ENCODE data around the gene PCDHB3. TPM values are rescaled to one million over a fixed set of nuclear protein-coding genes. Genes with fewer than 3 reads are reported as not detected.
"Not testable (repeated sequence)": the region's sequence is repeated elsewhere in the genome, so short reads cannot be mapped to it uniquely, and the experiment has no call there.

PCDHB3 gene
- total and polyA plus RNA-seq, 2 donors (not counting 3 experiments of a cell fraction or from before 2014, with no cell fraction given) = 0.22 TPM; not detected in 1

DNA sequence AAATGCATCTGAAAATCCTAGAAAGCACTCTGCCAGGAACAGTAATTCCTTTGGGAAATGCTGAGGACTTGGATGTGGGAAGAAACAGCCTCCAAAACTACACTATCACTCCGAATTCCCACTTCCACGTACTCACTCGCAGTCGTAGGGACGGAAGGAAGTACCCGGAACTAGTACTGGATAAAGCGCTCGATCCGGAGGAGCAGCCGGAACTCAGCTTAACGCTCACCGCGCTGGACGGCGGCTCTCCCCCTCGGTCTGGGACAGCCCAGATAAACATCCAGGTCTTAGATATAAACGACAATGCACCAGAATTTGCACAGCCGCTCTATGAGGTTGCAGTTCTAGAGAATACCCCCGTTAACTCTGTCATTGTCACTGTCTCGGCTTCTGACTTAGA lies 786 bp downstream of the PCDHB3 start:
- DNase-seq (ENCODE audit: low read depth, low spot score) (no peak), FAIRE-seq (no peak)
- no peak overlapping the region for H3K9ac ChIP-seq (replicated peaks; ENCODE audit: extremely low read depth, insufficient read depth, low read length)
- no peaks in the 10 kb centered on the region for H3K9me1 ChIP-seq (replicated peaks; ENCODE audit: control insufficient read depth, extremely low read depth, insufficient read depth, low read length)
- no peaks in the 10 kb centered on the region for H3K36me3 ChIP-seq (ENCODE audit: control insufficient read depth in 2 of 2, extremely low read depth in 1 of 2, insufficient read depth in 2 of 2, low read length in 2 of 2)
- no peak overlapping the region for H2AFZ ChIP-seq (ENCODE audit: low read depth, low read length)
- H3K9me3 ChIP-seq (replicated peaks; ENCODE audit: control insufficient read depth, insufficient read depth, low read length) = no peaks in the 10 kb centered on the region
- intact Hi-C loops (cut with micrococcal nuclease) = no loop called here
- no peak overlapping the region for H3K4me2 ChIP-seq (ENCODE audit: insufficient read depth, low read length)
- no peaks in the 10 kb centered on the region for H3K4me1 ChIP-seq (ENCODE audit: control insufficient read depth, extremely low read depth, insufficient read depth, low read length)
- TF ChIP-seq FOS (IDR thresholded peaks at IDR 0.05; ENCODE audit: borderline replicate concordance, insufficient read depth, low read length) = no peak
- TF ChIP-seq, protein P1, sequence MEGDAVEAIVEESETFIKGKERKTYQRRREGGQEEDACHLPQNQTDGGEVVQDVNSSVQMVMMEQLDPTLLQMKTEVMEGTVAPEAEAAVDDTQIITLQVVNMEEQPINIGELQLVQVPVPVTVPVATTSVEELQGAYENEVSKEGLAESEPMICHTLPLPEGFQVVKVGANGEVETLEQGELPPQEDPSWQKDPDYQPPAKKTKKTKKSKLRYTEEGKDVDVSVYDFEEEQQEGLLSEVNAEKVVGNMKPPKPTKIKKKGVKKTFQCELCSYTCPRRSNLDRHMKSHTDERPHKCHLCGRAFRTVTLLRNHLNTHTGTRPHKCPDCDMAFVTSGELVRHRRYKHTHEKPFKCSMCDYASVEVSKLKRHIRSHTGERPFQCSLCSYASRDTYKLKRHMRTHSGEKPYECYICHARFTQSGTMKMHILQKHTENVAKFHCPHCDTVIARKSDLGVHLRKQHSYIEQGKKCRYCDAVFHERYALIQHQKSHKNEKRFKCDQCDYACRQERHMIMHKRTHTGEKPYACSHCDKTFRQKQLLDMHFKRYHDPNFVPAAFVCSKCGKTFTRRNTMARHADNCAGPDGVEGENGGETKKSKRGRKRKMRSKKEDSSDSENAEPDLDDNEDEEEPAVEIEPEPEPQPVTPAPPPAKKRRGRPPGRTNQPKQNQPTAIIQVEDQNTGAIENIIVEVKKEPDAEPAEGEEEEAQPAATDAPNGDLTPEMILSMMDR (IDR thresholded peaks at IDR 0.05; ENCODE audit: extremely low read depth in 1 of 2, insufficient read depth in 1 of 2, low read depth in 1 of 2, low read length in 2 of 2) = no peak
- no peak for TF ChIP-seq GATA2 (IDR thresholded peaks at IDR 0.05; ENCODE audit: insufficient read depth, insufficient read length, low read depth, low read length)
- TF ChIP-seq POLR2A (IDR thresholded peaks at IDR 0.05; ENCODE audit: low read depth, low read length) = no peak
- TF ChIP-seq, protein P2, sequence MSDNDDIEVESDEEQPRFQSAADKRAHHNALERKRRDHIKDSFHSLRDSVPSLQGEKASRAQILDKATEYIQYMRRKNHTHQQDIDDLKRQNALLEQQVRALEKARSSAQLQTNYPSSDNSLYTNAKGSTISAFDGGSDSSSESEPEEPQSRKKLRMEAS (IDR thresholded peaks at IDR 0.05; ENCODE audit: insufficient read depth, insufficient read length) = no peak
- TF ChIP-seq JUN (IDR thresholded peaks at IDR 0.05; ENCODE audit: borderline replicate concordance, insufficient read depth, insufficient read length, low read depth) = no peak
- TF ChIP-seq POLR2AphosphoS5 (IDR thresholded peaks at IDR 0.05; ENCODE audit: insufficient read depth, low read depth, low read length) = no peak
- no peak for TF ChIP-seq EZH2 (IDR thresholded peaks at IDR 0.05; ENCODE audit: borderline replicate concordance, low read depth, low read length, severe bottlenecking)
- TF ChIP-seq MYC (IDR thresholded peaks at IDR 0.05; ENCODE audit: low read depth, low read length) = no peak
- dilution Hi-C loops (cut with MboI; ENCODE audit: extremely low pct_ligation_motif_present, low sequenced_read_pairs) = no loop called here
- no peak overlapping the region for H3K27ac ChIP-seq (ENCODE audit: insufficient read depth, low read depth, low read length)
- no peaks in the 10 kb centered on the region for H3K79me2 ChIP-seq (ENCODE audit: control insufficient read depth, insufficient read depth, low read length)
- H4K20me1 ChIP-seq (replicated peaks; ENCODE audit: control insufficient read depth, extremely low read depth, insufficient read depth, low read length) = no peaks in the 10 kb centered on the region
- no peak overlapping the region for H3K4me3 ChIP-seq (replicated peaks in 1 of 3; ENCODE audit: insufficient read depth in 1 of 3, low read depth in 1 of 3, low read length in 3 of 3)
- no peaks in the 10 kb centered on the region for H3K27me3 ChIP-seq (ENCODE audit: control insufficient read depth in 2 of 2, insufficient read depth in 2 of 2, low read length in 2 of 2)
- CTCF ChIA-PET = no interaction called here
- POLR2A ChIA-PET = no interaction called here
- no TSS peak for BruUV-seq (replicated peaks)

DNA sequence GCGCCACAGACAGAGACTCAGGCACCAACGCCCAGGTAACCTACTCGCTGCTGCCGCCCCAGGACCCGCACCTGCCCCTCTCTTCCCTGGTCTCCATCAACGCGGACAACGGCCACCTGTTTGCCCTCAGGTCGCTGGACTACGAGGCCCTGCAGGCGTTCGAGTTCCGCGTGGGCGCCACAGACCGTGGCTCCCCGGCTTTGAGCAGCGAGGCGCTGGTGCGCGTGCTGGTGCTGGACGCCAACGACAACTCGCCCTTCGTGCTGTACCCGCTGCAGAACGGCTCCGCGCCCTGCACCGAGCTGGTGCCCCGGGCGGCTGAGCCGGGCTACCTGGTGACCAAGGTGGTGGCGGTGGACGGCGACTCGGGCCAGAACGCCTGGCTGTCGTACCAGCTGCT lies 1.8 kb downstream of the PCDHB3 start:
- POLR2A ChIA-PET; H3K9me1 ChIP-seq (replicated peaks; ENCODE audit: control insufficient read depth, extremely low read depth, insufficient read depth, low read length); H3K9ac ChIP-seq (replicated peaks; ENCODE audit: extremely low read depth, insufficient read depth, low read length); H4K20me1 ChIP-seq (replicated peaks; ENCODE audit: control insufficient read depth, extremely low read depth, insufficient read depth, low read length); H3K27me3 ChIP-seq (ENCODE audit: control insufficient read depth in 2 of 2, insufficient read depth in 2 of 2, low read length in 2 of 2); FAIRE-seq; H3K36me3 ChIP-seq (ENCODE audit: control insufficient read depth in 2 of 2, extremely low read depth in 1 of 2, insufficient read depth in 2 of 2, low read length in 2 of 2); dilution Hi-C loops (cut with MboI; ENCODE audit: extremely low pct_ligation_motif_present, low sequenced_read_pairs); DNase-seq (ENCODE audit: low read depth, low spot score); H3K27ac ChIP-seq (ENCODE audit: insufficient read depth, low read depth, low read length); H2AFZ ChIP-seq (ENCODE audit: low read depth, low read length); H3K4me3 ChIP-seq (replicated peaks in 1 of 3; ENCODE audit: insufficient read depth in 1 of 3, low read depth in 1 of 3, low read length in 3 of 3); H3K79me2 ChIP-seq (ENCODE audit: control insufficient read depth, insufficient read depth, low read length); H3K4me2 ChIP-seq (ENCODE audit: insufficient read depth, low read length); H3K9me3 ChIP-seq (replicated peaks; ENCODE audit: control insufficient read depth, insufficient read depth, low read length); BruUV-seq (replicated peaks); H3K4me1 ChIP-seq (ENCODE audit: control insufficient read depth, extremely low read depth, insufficient read depth, low read length); CTCF ChIA-PET; intact Hi-C loops (cut with micrococcal nuclease): not testable (repeated sequence)

DNA sequence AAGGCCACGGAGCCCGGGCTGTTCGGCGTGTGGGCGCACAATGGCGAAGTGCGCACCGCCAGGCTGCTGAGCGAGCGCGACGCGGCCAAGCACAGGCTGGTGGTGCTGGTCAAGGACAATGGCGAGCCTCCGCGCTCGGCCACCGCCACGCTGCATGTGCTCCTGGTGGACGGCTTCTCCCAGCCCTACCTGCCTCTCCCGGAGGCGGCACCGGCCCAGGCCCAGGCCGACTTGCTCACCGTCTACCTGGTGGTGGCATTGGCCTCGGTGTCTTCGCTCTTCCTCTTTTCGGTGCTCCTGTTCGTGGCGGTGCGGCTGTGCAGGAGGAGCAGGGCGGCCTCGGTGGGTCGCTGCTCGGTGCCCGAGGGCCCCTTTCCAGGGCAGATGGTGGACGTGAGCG lies 2.2 kb downstream of the PCDHB3 start:
- H3K4me2 ChIP-seq (ENCODE audit: insufficient read depth, low read length); H3K9me3 ChIP-seq (replicated peaks; ENCODE audit: control insufficient read depth, insufficient read depth, low read length); H3K9ac ChIP-seq (replicated peaks; ENCODE audit: extremely low read depth, insufficient read depth, low read length); intact Hi-C loops (cut with micrococcal nuclease); H3K9me1 ChIP-seq (replicated peaks; ENCODE audit: control insufficient read depth, extremely low read depth, insufficient read depth, low read length); H3K4me3 ChIP-seq (replicated peaks in 1 of 3; ENCODE audit: insufficient read depth in 1 of 3, low read depth in 1 of 3, low read length in 3 of 3); BruUV-seq (replicated peaks); DNase-seq (ENCODE audit: low read depth, low spot score); H3K4me1 ChIP-seq (ENCODE audit: control insufficient read depth, extremely low read depth, insufficient read depth, low read length); H3K79me2 ChIP-seq (ENCODE audit: control insufficient read depth, insufficient read depth, low read length); FAIRE-seq; CTCF ChIA-PET; H2AFZ ChIP-seq (ENCODE audit: low read depth, low read length); H3K27me3 ChIP-seq (ENCODE audit: control insufficient read depth in 2 of 2, insufficient read depth in 2 of 2, low read length in 2 of 2); H4K20me1 ChIP-seq (replicated peaks; ENCODE audit: control insufficient read depth, extremely low read depth, insufficient read depth, low read length); H3K36me3 ChIP-seq (ENCODE audit: control insufficient read depth in 2 of 2, extremely low read depth in 1 of 2, insufficient read depth in 2 of 2, low read length in 2 of 2); POLR2A ChIA-PET; H3K27ac ChIP-seq (ENCODE audit: insufficient read depth, low read depth, low read length); dilution Hi-C loops (cut with MboI; ENCODE audit: extremely low pct_ligation_motif_present, low sequenced_read_pairs): not testable (repeated sequence)

Measured in endothelial cell of umbilical vein (primary cell).